Right atrium auricular region (tissue), 2 donors: ENCODE results near the gene MCF2L. TPM values are rescaled to one million over a fixed set of nuclear protein-coding genes. Genes with fewer than 3 reads are reported as not detected.

Experiments used
- DNase-seq: peaks from one replicate; pipeline ENCODE4 v3.0.0-alpha.2; 2019; ENCODE audit warnings: low spot score
- H3K27ac ChIP-seq, 2 donors: fragments of 200-600 bp; sonication (generic); 1 replicate in 1 of 2; 2 replicates in 1 of 2; pipeline ENCODE4 v1.5.1; 2016 to 2019
- H3K27me3 ChIP-seq, 2 donors: fragments of 200-600 bp; sonication (generic); one replicate each; pipeline versions ENCODE4 v1.5.1 to v1.6.0; 2017 to 2019
- H3K36me3 ChIP-seq: fragments of 200-600 bp; sonication (generic); one replicate; pipeline ENCODE4 v1.5.1; 2016
- H3K4me1 ChIP-seq, 2 donors: fragments of 200-600 bp; sonication (generic); one replicate each; pipeline versions ENCODE4 v1.5.1 to v1.6.0; 2017 to 2019
- H3K4me3 ChIP-seq, 2 donors: fragments of 200-600 bp; sonication (generic); 1 replicate in 1 of 2; 2 replicates in 1 of 2; pipeline ENCODE4 v1.5.1; 2017 to 2019; ENCODE audit warnings: mild to moderate bottlenecking in 1 of 2, moderate library complexity in 1 of 2
- H3K9me3 ChIP-seq, 2 donors: fragments of 200-600 bp; sonication (generic); one replicate each; pipeline ENCODE4 v1.5.1; 2019
- total RNA-seq, 2 donors: library from RNA; depleted of rRNA; stranded (reverse); fragments of >200 nt; gene quantifications; one replicate each; pipeline ENCODE4 v1.1.0, GENCODE V29; 2016
- TF ChIP-seq, protein P1 (sequence below), 2 donors: fragments of 200-600 bp; sonication (generic); IDR thresholded peaks; one replicate each; pipeline ENCODE4 v1.5.1; 2019; ENCODE audit warnings: antibody characterized with exemption in 2 of 2

Gene MCF2L
- total RNA-seq, 2 donors from 2014 or later = 17.1 to 21.6 TPM

DNA sequence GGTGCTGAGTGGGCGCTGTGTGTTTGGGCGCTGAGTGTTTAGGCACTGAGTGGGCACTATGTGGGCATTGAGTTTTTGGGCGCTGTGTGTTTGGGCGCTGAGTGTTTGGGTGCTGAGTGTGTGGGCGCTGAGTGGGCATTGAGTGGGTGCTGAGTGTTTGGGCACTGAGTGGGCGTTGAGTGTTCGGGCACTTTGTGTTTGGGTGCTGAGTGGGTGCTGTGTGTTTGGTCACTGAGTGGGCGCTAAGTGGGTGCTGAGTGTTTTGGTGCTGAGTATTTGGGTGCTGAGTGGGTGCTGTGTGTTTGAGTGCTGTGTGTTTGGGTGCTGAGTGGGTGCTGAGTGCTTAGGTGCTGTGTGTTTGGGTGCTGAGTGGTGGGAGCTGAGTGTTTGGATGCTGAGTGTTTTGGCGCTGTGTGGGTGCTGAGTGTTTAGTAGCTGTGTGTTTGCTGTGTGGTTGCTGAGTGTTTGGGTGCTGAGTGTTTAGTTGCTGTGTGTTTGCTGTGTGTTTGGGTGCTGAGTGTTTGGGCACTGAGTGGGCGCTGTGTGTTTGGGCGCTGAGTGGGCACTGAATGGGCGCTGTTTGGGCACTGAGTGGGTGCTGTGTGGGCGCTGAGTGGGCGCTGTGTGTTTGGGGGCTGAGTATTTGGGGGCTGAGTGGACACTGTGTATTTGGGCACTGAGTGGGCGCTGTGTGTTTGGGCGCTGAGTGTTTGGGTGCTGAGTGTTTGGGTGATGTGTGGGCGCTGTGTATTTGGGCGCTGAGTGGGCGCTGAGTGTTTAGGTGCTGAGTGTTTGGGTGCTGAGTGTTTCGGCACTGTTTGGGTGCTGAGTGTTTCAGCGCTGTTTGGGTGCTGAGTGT is 89.3 kb downstream of the MCF2L start:
- Histone ChIP-seq H3K4me3 (no peak overlapping the region), H3K36me3 (no peaks in the 10 kb centered on the region), H3K27ac (no peak overlapping the region), H3K4me1 (no peaks in the 10 kb centered on the region), H3K27me3 (no peaks in the 10 kb centered on the region), H3K9me3 (no peaks in the 10 kb centered on the region)
- no peak for DNase-seq
- TF ChIP-seq, protein P1, sequence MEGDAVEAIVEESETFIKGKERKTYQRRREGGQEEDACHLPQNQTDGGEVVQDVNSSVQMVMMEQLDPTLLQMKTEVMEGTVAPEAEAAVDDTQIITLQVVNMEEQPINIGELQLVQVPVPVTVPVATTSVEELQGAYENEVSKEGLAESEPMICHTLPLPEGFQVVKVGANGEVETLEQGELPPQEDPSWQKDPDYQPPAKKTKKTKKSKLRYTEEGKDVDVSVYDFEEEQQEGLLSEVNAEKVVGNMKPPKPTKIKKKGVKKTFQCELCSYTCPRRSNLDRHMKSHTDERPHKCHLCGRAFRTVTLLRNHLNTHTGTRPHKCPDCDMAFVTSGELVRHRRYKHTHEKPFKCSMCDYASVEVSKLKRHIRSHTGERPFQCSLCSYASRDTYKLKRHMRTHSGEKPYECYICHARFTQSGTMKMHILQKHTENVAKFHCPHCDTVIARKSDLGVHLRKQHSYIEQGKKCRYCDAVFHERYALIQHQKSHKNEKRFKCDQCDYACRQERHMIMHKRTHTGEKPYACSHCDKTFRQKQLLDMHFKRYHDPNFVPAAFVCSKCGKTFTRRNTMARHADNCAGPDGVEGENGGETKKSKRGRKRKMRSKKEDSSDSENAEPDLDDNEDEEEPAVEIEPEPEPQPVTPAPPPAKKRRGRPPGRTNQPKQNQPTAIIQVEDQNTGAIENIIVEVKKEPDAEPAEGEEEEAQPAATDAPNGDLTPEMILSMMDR (IDR thresholded peaks at IDR 0.05) = no peak

DNA sequence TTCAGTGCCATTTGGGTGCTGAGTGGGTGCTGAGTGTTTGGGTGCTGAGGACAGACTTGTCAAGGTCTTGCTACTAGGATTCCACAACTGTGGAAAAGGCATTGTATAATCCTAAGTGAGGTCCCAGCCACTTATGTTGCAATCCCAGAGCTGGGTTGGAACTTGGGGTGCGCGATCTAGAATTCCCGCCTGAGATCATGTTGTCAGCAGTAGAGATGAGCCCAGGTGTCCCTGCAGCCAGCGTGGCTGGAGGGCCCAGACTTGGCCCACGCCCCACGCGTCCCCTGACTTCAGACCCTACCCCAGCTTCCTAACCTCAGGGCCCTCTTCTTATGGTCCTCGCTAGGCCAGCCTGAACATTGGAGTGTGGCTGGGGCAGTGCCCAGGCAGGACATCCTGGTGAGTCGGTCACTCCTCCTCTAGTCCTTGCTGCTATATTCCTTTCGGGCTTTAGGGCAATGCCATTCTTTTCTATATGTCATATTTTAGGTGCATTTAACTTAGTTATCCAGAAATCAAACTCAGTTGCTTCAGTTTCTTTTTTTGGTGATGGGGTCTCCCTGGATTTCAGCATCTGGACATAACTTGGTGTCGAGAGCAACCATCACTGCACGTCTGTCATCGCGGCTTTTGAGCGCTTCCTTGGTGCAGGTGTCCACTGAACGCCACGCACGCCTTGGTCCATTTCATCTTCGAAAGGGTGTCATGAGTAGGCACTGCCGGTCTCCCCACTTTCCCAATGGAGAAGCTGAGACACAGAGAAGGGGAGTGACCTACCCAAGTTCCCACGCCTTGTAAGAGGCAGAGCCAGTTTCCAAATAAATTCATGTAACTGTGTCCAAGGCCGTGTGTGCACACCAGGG is 90.2 kb downstream of the MCF2L start:
- Histone ChIP-seq H3K4me1 (no peaks in the 10 kb centered on the region), H3K36me3 (no peaks in the 10 kb centered on the region), H3K27me3 (no peaks in the 10 kb centered on the region), H3K27ac (no peak overlapping the region), H3K4me3 (no peak overlapping the region), H3K9me3 (no peaks in the 10 kb centered on the region)
- TF ChIP-seq, protein P1 (IDR thresholded peaks at IDR 0.05) = no peak
- DNase-seq = no peak

DNA sequence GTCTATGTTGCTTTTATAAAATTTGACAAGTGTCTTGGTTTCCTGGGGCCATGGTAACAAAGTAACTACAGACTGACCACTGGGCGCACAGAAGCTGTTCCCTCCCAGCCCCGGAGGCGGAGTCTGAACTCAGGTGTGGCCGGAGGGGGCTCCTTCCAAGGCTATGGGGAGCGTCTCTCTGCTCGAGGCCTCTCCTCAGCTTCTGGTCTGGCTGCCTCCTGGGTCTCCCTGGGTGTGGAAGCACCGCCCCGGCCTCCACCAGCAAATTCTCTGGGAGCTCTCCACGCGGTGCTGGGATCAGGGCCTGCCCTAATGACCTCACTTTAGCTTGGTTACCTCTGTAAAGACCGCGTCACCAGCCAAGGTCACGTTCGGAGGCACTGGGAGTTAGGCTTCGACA is 90.9 kb downstream of the MCF2L start:
- TF ChIP-seq, protein P1 (IDR thresholded peaks at IDR 0.05) = no peak
- Histone ChIP-seq H3K4me1 (no peaks in the 10 kb centered on the region), H3K9me3 (no peaks in the 10 kb centered on the region), H3K27ac (no peak overlapping the region), H3K4me3 (no peak overlapping the region), H3K27me3 (no peaks in the 10 kb centered on the region), H3K36me3 (no peaks in the 10 kb centered on the region)
- no peak for DNase-seq

DNA sequence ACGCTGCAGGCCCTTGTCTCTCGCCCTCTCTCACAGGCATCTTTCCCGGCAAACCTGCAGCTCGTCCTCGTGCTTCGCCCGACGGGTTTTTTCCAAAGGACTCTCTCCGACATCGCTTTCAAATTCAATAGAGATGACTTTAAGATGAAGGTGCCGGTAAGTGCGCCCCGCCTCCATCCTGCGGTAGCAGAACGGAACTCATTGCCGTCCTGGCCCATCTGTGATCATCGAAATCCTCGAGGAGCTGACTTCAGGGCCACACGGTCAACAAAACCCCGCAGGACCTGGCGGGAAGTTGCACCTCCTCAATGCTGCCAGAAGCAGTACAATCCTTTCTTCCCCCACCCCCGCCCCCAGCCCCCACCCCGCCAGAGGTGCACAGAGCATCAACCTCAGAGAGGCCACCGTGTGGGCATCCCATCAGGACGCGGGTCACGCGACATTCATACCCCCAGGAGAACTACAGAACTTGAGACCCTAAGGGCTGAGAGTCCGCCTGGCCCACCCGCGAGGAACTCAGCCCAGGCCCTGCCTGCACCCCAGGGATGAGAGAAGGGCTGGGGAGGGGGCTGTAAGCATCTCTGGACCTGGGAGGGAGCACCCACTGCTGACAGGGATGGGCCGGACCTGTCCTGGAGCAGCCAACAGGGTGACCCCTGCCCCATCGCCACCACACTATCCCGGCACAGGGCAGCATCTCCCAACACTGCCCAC is 91.7 kb downstream of the MCF2L start:
- Histone ChIP-seq H3K4me3 (no peak overlapping the region), H3K27ac (no peak overlapping the region), H3K27me3 (no peaks in the 10 kb centered on the region), H3K4me1 (no peaks in the 10 kb centered on the region), H3K9me3 (no peaks in the 10 kb centered on the region), H3K36me3 (peaks cover 2% of the 10 kb centered on the region)
- TF ChIP-seq, protein P1 (IDR thresholded peaks at IDR 0.05) = no peak
- no peak for DNase-seq

DNA sequence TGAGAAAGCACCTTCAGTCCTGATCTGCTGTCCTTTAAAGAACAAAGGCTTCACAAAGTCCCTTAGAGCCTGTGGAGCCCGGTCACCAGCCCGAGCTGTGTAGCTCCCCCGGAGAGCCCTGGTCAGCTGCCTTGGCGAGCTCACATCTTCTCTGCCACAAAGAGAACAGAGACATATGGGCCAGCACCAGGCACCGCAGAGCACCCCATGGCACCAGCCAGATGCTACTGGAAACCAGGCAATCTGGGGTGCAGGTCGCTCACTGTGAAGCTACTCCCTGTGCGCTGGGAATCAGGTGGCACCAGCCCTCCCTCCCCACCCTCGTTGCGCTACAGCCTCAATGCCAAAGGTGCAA is 92.2 kb downstream of the MCF2L start:
- DNase-seq = no peak
- Histone ChIP-seq H3K4me3 (no peak overlapping the region), H3K27ac (no peak overlapping the region), H3K27me3 (no peaks in the 10 kb centered on the region), H3K4me1 (no peaks in the 10 kb centered on the region), H3K9me3 (no peaks in the 10 kb centered on the region), H3K36me3 (peaks cover 5% of the 10 kb centered on the region)
- TF ChIP-seq, protein P1 (IDR thresholded peaks at IDR 0.05) = no peak
